ENCODE data around the gene TPSD1.
"Not testable (repeated sequence)": the region's sequence is repeated elsewhere in the genome, so short reads cannot be mapped to it uniquely, and the experiment has no call there.

Gene TPSD1

DNA sequence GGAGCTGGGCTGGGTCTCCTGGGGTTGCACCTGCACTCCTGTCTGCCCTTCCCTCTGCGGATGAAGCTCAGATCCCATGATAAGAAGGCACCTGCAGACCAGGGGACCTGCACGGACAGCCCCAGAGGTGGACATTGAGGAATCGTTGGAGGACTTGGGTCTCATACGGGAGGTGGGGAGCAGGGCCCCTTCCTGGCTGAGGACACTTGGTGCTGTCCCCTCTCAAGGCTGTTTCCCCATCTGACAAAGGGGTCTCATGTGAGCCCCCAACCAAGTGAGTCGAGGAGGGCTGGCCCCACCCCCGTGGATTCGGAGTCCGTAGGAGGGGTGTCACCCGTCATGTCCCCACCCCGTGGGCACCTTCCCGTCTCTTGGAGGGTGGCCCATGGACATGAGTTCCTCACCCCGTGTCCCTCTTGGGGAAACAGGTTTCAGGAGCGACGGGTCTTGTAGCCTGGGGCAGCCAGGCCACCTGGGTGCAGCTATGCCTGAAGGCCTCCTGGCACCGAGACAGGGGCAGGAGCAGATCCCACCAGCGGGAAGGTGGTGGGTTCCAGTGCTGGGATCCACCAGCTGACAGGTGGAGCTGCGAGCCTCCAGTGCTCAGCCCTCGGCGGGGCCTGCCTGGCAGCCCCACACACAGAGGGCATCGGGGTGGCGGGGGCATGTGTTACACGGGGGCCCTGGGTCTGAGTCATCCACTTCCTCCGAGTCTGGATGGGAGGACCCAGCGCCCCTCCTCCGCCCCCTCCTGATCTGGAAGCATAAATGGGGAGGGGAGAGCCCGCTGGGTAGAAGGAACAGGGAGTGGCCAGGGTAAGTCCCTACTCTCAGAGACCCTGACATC lies at the start of gene TPSD1:
TPSD1 (plus strand) TSS at position 794 of the 847 bp plus-strand sequence. CDS start 212 bp downstream, outside the sequence.
- not testable (repeated sequence) for DNase-seq

GRCh38 chr16:1206326-1206725 lies 49.5 kb upstream of the TPSD1 start:
- no peak for DNase-seq

GRCh38 chr16:1206786-1207185 lies 49.1 kb upstream of the TPSD1 start:
- no peak for DNase-seq

DNA sequence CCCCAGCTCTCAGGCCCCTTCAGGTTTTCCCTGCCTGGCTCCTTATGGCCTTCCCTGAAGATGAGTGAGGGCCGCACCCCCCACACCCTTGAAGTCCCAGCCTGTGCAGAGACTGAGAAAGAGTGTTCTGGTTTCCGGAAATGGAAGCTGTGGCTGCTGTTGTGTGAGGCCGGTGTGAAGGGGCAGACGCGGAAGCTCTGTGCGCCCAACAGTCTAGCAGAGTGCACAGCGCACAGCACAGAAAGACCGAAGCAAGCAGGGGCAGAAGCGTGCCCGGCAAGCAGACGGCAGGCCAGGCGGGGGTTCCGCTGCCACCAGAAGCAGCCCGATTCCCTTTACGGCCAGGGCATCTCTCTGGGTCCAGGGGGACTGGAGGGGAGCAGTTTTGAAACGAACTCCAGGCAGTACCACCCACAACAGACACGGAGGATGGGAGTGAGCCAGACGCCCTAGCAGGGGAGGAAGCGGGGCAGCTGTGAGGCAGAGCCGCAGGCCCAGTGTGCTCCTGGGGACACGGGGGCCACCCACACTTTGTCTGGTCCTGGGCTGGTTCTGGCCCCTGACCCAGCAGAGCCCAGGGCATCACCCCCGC lies 47.5 kb upstream of the TPSD1 start:
- no peak for DNase-seq

- no peak for DNase-seq
Measured at GRCh38 chr16:1209081-1209480, 46.8 kb upstream of the TPSD1 start.

DNA sequence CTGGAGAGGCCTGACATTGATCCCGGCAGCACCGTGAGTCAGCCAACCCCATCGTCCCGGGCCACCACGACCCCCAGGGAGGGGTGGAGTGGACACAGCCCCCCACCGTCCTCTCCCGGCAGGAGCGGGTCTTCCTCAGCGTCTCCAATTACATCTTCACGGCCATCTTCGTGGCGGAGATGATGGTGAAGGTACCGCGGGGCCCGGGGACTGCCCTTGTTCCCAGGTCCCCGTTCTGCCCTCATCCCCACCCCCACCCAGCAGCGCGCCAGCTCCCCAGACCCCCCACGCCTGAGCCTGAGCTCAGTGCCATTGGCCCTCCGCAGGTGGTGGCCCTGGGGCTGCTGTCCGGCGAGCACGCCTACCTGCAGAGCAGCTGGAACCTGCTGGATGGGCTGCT lies 45.4 kb upstream of the TPSD1 start:
- no peak for DNase-seq

GRCh38 chr16:1211451-1212268 lies 44.2 kb upstream of the TPSD1 start:
- DNase-seq, result no peak

GRCh38 chr16:1212616-1213194 lies 43.2 kb upstream of the TPSD1 start:
- no peak for DNase-seq

DNA sequence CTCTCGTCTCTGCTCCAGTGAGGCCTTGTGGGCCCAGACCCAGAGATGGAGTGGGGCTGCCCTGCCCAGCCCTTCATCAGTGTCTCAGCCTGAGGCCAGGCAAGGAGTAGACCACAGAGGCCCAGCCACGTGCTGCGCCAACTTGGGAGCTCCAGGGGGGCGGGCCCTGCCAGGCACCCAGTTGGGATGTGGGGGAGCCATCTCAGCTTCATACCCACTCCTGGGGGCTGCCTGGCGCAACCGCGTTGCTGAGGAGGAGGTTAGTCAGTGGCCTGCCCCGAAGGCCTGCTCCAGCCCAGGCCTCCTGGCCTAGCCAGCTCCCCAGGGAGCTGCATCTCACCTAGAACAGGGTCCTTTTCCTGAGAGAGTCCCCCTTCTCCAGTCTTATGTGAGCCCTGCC lies 42.6 kb upstream of the TPSD1 start:
- no peak for DNase-seq

- DNase-seq, result no peak
Measured at GRCh38 chr16:1213796-1214372, 42.0 kb upstream of the TPSD1 start.

- DNase-seq, result no peak
Measured at GRCh38 chr16:1214719-1215118, 41.1 kb upstream of the TPSD1 start.

- no peak for DNase-seq
Measured at GRCh38 chr16:1215574-1216295, 40.1 kb upstream of the TPSD1 start.

DNA sequence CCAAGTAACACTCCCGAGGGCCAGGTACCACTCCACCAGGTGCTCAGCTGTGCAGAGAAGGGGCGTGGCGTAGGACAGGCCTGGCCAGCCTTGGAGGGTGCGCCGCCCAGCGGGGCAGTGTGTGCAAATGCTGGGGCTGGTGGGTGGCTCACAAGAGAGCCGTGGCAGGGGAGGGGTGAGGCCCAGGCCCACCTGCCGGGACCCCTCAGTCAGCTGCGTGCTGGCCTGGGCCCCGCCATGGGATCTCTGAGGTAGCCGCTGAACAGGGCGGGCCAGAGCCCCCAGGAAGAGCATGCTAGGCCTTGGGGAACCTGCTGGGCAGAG lies 39.6 kb upstream of the TPSD1 start:
- DNase-seq, result no peak

- DNase-seq, result no peak
Measured at GRCh38 chr16:1216681-1217400, 39.0 kb upstream of the TPSD1 start.

- DNase-seq, result no peak
Measured at GRCh38 chr16:1217526-1217925, 38.3 kb upstream of the TPSD1 start.

- no peak for DNase-seq
Measured at GRCh38 chr16:1218061-1218929, 37.6 kb upstream of the TPSD1 start.

- DNase-seq, result no peak
Measured at GRCh38 chr16:1218930-1219611, 36.8 kb upstream of the TPSD1 start.

DNA sequence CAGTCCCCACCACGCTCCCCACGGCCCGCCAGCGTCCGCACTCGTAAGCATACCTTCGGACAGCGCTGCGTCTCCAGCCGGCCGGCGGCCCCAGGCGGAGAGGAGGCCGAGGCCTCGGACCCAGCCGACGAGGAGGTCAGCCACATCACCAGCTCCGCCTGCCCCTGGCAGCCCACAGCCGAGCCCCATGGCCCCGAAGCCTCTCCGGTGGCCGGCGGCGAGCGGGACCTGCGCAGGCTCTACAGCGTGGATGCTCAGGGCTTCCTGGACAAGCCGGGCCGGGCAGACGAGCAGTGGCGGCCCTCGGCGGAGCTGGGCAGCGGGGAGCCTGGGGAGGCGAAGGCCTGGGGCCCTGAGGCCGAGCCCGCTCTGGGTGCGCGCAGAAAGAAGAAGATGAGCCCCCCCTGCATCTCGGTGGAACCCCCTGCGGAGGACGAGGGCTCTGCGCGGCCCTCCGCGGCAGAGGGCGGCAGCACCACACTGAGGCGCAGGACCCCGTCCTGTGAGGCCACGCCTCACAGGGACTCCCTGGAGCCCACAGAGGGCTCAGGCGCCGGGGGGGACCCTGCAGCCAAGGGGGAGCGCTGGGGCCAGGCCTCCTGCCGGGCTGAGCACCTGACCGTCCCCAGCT lies 35.7 kb upstream of the TPSD1 start:
- no peak for DNase-seq

GRCh38 chr16:1220841-1221627 lies 34.8 kb upstream of the TPSD1 start:
- DNase-seq, result no peak

Measured in activated CD8-positive, alpha-beta memory T cell treated with anti-CD3 and anti-CD28 coated beads, Interleukin-2, amount 50 U/mL, for 4 hours (primary cell).